Activated CD4-positive, CD25-positive, alpha-beta regulatory T cell treated with anti-CD3 and anti-CD28 coated beads, Interleukin-2, amount 50 U/mL, for 24 hours (primary cell): ENCODE data around the gene RFXAP.

Experiments used
- ATAC-seq, 2 donors: fragments of 150-1000 bp; cut with Tn5 transposase; one replicate each; pipeline ENCODE4 v1.10.0; 2021; ENCODE audit warnings: mild to moderate bottlenecking in 1 of 2, moderate library complexity in 1 of 2

The RFXAP gene

DNA sequence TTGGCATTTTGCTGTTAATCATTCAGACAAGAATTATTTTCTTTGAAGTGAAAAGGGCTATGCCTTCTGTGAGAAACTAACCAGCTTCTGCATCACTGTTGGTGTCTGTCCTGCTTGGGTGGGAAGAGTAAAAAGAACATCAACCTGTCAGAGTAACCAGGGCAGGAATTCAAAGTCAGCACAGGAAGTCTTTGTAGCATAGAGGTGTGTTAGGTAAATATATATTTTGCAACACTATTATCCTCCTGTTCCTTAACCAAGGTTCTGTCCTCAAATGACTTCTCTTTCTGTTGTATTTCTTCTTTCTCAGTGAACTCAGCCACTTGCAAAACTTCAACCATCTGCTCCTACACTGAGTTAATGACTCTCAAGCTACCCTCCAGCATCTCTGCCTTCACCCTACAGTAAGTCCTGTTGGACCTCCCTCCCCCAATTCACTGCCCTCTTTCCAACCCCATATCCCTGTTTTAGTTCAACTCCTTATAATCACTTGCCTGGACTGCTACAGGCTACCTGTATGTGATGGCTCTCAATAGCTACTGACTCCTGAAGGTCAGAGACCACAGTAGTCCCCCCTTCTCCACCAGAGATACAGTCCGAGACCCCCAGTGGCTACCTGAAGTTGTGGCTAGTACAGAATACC, 51.1 kb downstream of the RFXAP start:
- no peak for ATAC-seq

DNA sequence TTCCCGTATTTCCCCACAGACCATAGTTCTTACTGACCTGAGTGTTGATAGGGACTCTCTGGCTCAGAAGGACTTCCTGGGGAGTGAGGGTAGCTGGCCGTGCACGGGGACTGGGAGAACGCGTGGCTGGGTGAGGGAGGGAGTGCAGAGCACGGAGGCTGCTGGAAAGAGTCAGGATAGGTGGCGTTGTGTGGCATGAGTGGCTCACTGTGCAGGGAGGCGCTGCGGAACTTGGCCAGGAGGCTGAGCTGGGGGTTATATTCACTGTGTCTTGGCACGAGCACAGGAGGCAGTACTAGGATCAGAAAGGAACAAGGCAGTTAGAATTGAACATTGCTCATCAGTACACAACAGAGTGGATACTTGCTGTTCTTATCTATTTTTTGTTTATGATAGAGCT, 53.6 kb downstream of the RFXAP start:
- ATAC-seq: no peak

DNA sequence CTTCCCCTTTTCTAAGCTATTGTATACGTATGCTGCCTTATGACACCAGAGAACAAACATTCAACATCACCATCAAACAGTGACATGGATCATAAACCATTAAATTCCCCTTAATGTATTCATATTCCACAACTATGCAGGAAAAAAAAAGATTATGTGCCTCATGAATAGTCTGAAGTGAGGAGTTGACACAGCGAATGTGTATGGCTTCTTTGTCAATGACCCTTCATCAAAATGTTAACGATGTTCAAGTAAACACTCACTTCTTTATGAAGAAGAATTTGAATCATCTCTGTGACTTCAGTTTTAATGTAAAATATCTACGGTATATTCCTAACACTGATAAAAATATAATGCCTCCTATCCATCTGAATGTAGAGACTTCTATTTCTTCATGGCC, 56.4 kb downstream of the RFXAP start:
- no peak for ATAC-seq

DNA sequence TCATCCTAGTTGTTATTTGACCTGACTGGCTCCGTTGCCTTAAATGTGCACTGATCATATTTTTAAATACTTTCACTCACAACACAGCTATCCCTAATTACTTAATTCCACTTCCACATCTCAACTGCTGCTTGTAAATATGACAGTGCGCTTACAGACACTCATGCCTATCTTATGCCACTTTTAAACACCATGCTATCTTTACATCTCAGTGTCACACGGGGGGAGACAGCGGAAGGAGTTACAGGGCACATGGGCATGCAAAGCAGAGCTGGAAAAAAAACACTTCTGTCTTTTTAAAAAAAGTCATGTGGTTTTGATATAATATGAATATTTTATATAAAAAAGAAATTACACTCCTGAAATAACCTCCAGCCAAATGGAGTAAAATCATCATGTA, 56.9 kb downstream of the RFXAP start:
- ATAC-seq: no peak
